ENCODE results near the gene LRRTM4.

- no peak for TF ChIP-seq GATA2 (CRISPR knock-in tag; IDR thresholded peaks at IDR 0.05)
- TF ChIP-seq CTCF (IDR thresholded peaks at IDR 0.05), result no peak
- no peak for TF ChIP-seq TAF1 (IDR thresholded peaks at IDR 0.05; ENCODE audit: borderline replicate concordance, low read depth, low read length)
- TF ChIP-seq MAX (IDR thresholded peaks at IDR 0.05; ENCODE audit: low read depth), result no peak
- TF ChIP-seq EP300 (IDR thresholded peaks at IDR 0.05; ENCODE audit: borderline replicate concordance in 1 of 2, low read depth in 1 of 2, low read length in 1 of 2), result no peak
- TF ChIP-seq EZH2phosphoT487 (IDR thresholded peaks at IDR 0.05; ENCODE audit: borderline replicate concordance, low read depth), result no peak
Measured at GRCh38 chr2:77512507-77512906, 9.7 kb downstream of the LRRTM4 start.

All from SK-N-SH (cell line).